WERI-Rb-1 (cell line): ENCODE measurements around the gene BOC.

Source experiments
- DNase-seq: peaks from one replicate; pipeline ENCODE4 v3.0.0-alpha.2; 2020
- H3K27ac ChIP-seq: fragments of 250-450 bp; sonication (Bioruptor Pico); 2 replicates; pipeline ENCODE4 v1.5.1; 2020; ENCODE audit warnings: mild to moderate bottlenecking, moderate library complexity
- H3K27me3 ChIP-seq: fragments of 250-450 bp; sonication (Bioruptor Pico); 2 replicates; pipeline ENCODE4 v1.5.1; 2021; ENCODE audit warnings: mild to moderate bottlenecking, low read depth, moderate library complexity; ENCODE audit not compliant: insufficient read depth, severe bottlenecking
- H3K36me3 ChIP-seq: fragments of 250-450 bp; sonication (Bioruptor Pico); 2 replicates; pipeline ENCODE4 v1.5.1; 2020; ENCODE audit warnings: mild to moderate bottlenecking, moderate library complexity
- H3K4me3 ChIP-seq: 2 replicates; pipeline ENCODE4 v1.5.1; 2011; ENCODE audit warnings: low read depth, mild to moderate bottlenecking, control low read depth, low read length
- H3K9me3 ChIP-seq: fragments of 250-450 bp; sonication (Bioruptor Pico); 2 replicates; pipeline ENCODE4 v1.5.1; 2021; ENCODE audit warnings: mild to moderate bottlenecking, moderate library complexity; ENCODE audit not compliant: severe bottlenecking
- TF ChIP-seq, protein P1 (sequence below): IDR thresholded peaks from 2 replicates; pipeline ENCODE4 v1.5.1; 2011; ENCODE audit warnings: low read depth, mild to moderate bottlenecking, control low read depth, inconsistent platforms, low read length

BOC gene

DNA sequence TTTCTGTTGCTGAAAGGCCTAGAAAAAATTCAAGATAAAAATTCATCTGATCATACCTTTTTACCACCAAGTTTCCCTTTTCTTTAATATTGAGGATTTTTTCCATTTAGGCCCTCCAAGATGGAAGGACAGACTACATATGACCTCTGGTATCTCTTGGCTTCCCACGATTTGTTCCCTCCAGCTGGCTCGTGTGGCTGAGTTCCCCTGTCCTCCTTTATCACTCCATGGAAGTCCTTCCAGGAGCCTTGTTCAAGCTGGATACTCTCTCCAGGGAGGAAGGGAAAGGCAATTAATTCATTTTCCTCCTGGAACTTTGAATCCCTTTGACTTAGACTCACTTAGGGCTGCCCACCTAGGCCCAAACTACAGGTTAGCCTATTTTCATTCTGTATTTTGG is 119.4 kb downstream of the BOC start:
- H3K27me3 ChIP-seq, result no peaks in the 10 kb centered on the region
- TF ChIP-seq, protein P1, sequence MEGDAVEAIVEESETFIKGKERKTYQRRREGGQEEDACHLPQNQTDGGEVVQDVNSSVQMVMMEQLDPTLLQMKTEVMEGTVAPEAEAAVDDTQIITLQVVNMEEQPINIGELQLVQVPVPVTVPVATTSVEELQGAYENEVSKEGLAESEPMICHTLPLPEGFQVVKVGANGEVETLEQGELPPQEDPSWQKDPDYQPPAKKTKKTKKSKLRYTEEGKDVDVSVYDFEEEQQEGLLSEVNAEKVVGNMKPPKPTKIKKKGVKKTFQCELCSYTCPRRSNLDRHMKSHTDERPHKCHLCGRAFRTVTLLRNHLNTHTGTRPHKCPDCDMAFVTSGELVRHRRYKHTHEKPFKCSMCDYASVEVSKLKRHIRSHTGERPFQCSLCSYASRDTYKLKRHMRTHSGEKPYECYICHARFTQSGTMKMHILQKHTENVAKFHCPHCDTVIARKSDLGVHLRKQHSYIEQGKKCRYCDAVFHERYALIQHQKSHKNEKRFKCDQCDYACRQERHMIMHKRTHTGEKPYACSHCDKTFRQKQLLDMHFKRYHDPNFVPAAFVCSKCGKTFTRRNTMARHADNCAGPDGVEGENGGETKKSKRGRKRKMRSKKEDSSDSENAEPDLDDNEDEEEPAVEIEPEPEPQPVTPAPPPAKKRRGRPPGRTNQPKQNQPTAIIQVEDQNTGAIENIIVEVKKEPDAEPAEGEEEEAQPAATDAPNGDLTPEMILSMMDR, result no peak
- no peaks in the 10 kb centered on the region for H3K9me3 ChIP-seq

DNA sequence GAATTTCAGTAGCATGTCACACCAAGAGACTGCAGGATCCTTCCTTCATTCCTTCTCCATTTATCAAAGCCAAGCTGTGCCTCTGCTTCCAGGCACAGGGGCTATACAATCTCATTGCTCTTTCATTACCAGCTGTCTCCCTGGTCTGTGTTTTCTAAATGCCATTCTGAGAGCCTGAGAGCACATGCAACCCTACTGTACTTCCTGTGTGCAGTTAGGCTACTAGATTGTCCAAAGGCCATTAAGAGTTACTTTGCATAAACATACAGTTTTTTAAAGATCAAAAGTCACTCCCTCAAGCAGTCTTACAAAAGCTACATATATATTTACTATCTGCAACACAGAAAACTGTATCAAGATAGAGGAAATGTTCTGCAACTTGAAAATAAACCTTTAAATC is 119.8 kb downstream of the BOC start:
- H3K27ac ChIP-seq, result no peak overlapping the region
- no peak overlapping the region for H3K4me3 ChIP-seq
- H3K9me3 ChIP-seq, result no peaks in the 10 kb centered on the region
- no peaks in the 10 kb centered on the region for H3K27me3 ChIP-seq
- TF ChIP-seq, protein P1, result no peak
- no peaks in the 10 kb centered on the region for H3K36me3 ChIP-seq
- no peak for DNase-seq

More for the DNA sequence above, 119.4 kb downstream of the BOC start:
- DNase-seq, result no peak
- Histone ChIP-seq H3K27ac (no peak overlapping the region), H3K4me3 (no peak overlapping the region), H3K36me3 (no peaks in the 10 kb centered on the region)
